ENCODE results near the gene TUBD1.

The TUBD1 gene

DNA sequence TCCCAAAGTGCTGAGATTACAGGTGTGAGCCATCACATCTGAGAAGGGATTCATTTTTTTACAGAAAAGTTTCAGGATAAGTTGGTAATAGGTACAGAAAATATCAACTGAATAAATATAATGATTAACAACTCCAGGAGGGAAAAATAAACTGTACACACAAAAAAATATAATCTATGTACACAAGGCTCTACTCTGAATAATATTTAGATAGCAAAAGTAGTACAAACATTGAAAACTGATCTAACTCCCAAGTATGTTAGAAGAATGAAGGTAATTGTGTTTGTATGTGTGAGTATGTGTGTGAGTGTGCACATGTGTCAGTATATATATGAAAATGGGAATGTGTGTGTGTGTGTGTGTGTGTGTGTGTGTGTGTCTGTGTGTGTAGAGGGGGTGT, 20.4 kb downstream of the TUBD1 start:
- TF ChIP-seq, protein P1, sequence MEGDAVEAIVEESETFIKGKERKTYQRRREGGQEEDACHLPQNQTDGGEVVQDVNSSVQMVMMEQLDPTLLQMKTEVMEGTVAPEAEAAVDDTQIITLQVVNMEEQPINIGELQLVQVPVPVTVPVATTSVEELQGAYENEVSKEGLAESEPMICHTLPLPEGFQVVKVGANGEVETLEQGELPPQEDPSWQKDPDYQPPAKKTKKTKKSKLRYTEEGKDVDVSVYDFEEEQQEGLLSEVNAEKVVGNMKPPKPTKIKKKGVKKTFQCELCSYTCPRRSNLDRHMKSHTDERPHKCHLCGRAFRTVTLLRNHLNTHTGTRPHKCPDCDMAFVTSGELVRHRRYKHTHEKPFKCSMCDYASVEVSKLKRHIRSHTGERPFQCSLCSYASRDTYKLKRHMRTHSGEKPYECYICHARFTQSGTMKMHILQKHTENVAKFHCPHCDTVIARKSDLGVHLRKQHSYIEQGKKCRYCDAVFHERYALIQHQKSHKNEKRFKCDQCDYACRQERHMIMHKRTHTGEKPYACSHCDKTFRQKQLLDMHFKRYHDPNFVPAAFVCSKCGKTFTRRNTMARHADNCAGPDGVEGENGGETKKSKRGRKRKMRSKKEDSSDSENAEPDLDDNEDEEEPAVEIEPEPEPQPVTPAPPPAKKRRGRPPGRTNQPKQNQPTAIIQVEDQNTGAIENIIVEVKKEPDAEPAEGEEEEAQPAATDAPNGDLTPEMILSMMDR (IDR thresholded peaks at IDR 0.05; ENCODE audit: low read depth, low read length, missing control alignments): no peak
- no peak overlapping the region for H3K4me3 ChIP-seq (ENCODE audit: low read depth, low read length)
- no peak for DNase-seq (ENCODE audit: low read depth)

DNA sequence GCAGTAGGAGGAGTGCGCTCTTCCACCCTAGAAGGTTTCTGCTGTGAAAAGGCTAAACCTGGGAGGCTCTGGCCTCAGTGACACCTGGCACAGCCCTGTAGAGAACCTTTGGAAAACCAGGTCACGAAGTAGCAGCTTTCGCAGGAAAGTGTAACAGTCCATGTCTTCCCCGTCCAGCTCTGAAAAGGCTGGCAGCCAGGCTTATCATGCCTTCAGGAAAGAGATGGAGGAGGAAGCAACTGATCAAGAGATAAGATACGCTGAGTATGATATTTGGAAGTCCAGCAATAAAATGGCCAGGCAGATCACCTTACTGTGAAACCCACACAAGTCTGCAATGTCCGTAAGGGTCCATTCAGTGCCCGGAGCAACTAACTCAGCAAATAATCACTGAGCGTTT, 22.3 kb downstream of the TUBD1 start:
- DNase-seq (ENCODE audit: low read depth): no peak
- TF ChIP-seq, protein P1 (IDR thresholded peaks at IDR 0.05; ENCODE audit: low read depth, low read length, missing control alignments): no peak
- H3K4me3 ChIP-seq (ENCODE audit: low read depth, low read length): no peak overlapping the region

DNA sequence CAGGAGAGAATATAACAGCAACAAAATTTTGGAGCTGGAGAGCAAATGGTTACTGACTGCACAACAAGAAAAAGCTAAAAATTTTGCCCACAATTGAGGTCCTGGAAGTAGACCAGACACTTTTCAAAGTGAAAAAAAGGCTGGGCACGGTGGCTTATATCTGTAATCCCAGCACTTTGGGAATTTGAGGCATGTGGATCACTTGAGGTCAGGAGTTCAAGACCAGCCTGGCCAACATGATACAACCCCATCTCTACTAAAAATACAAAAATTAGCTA, 22.9 kb downstream of the TUBD1 start:
- no peak overlapping the region for H3K4me3 ChIP-seq (ENCODE audit: low read depth, low read length)
- TF ChIP-seq, protein P1 (IDR thresholded peaks at IDR 0.05; ENCODE audit: low read depth, low read length, missing control alignments): no peak
- no peak for DNase-seq (ENCODE audit: low read depth)

DNA sequence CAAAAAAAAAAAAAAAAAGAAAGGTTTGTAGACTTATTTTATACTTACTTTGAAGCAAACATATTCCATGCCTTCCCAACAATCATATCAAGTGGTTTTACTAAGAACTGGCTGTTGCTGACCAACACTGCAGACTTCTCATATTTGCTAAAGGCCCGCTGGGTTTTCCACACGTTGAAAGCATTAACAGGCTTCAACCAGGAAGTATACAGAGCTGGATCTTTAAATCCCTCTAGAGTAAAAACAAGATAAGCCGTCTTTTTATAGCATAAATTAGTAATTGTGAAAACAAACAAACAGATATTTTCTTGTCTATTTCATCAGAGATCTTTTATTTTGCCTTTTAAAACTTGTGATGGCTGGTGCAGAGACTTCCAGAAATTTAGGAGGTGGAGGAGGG, 29.1 kb downstream of the TUBD1 start:
- H3K4me3 ChIP-seq (ENCODE audit: low read depth, low read length): no peak overlapping the region
- TF ChIP-seq, protein P1 (IDR thresholded peaks at IDR 0.05; ENCODE audit: low read depth, low read length, missing control alignments): no peak
- no peak for DNase-seq (ENCODE audit: low read depth)

DNA sequence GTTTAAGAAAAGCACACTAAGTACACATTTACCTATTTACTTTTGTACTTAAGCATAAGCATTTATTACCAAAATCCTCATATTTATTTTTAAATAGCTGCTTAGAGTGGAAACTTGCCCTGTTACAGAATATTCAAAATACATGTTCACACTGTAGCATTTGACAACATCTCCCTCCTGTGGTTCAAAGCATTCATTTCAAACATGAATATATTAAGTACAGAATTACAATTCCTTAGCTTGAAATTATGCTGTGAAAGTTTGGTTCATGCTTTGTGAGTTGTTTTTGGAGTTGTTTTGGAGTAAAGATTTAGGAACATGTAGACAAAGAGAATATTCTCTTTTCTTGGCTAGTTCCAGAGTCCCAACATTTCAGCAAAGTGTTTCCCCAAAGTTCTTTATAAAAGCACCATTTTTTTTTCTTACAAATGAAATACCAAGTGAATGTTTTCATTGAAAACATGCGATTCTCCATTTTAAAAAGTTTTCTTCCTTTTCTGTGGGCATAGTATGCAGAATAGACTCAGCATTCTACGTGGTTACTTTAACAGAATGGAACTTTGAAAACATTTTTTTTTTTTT, 33.2 kb downstream of the TUBD1 start:
- TF ChIP-seq, protein P1 (IDR thresholded peaks at IDR 0.05; ENCODE audit: low read depth, low read length, missing control alignments): peak; percentile 34
- H3K4me3 ChIP-seq (ENCODE audit: low read depth, low read length): no peak overlapping the region
- DNase-seq (ENCODE audit: low read depth): no peak

DNA sequence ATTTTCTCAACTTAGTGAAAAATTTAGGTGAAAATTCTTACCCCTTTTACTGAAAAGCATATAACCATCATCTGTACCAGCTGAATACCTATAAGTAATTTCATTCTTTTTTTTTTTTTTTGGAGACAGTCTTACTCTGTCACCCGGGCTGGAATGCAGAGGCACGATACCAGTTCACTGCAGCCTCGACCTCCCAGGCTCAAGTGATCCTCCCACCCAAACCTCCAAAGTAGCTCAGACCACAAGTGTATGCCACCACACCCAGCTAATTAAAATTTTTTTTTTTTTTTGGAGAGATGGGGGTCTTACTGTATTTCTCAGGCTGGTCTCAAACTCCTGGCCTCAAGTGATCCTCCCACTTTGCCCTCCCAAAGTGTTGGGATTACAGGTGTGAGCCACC, 33.8 kb downstream of the TUBD1 start:
- H3K4me3 ChIP-seq (ENCODE audit: low read depth, low read length): no peak overlapping the region
- DNase-seq (ENCODE audit: low read depth): no peak
- TF ChIP-seq, protein P1 (IDR thresholded peaks at IDR 0.05; ENCODE audit: low read depth, low read length, missing control alignments): no peak

DNA sequence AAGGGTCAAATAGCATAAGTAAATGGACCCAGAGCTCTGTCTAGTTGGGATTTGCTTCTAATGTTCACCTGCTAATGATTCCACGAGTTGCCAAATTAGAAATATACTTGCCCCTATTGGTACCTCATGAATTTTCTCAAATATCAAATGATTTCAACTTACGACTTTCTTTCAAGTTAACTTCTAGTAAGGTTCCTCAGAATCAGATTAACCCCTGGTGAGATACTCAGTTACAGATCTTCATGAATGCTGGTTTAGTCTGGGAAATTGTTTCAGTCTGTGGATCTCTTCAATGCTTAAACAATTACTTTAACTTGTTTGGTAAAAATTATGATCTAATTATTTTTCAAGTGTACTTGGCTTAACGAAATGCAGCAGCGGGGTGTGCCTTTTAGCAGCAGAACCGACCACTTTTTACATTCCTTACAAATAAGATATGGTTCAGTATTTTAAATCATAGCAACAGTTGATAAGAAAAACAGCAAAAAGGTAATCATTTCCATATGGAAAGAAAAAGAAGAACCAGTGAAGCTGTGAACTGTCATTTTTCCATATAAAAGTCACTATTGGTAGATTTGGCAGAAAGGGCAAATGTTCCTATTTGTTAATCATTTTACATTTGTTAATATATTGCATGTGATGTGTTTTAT, 34.5 kb downstream of the TUBD1 start:
- no peak for DNase-seq (ENCODE audit: low read depth)
- H3K4me3 ChIP-seq (ENCODE audit: low read depth, low read length): no peak overlapping the region
- TF ChIP-seq, protein P1 (IDR thresholded peaks at IDR 0.05; ENCODE audit: low read depth, low read length, missing control alignments): no peak
